ENCODE data around the gene CNTNAP5. TPM values are rescaled to one million over a fixed set of nuclear protein-coding genes. Genes with fewer than 3 reads are reported as not detected.

Gene CNTNAP5
- total and polyA plus RNA-seq, 2 of the 4 experiments (the other 2 are of a cell fraction) = not detected

DNA sequence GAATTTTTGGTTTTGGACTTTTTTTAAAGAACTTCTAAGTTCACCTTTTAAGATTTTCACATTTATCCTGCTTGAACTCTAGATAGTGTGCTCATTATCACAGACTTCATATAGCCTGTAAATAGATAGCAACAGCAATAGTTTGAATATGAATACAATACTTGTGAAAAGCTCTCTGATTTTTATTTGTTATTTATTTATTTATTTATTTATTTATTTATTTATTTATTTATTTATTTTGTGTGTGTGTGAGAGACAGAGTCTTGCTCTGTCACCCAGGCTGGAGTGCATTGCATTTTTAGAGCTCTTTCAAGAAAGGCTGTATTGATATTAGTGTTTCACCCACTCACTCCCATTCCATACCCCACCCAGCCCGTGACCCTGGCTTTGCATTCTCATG is 153.6 kb downstream of the CNTNAP5 start:
- BruUV-seq (replicated peaks) = no TSS peak
- TF ChIP-seq FOS (IDR thresholded peaks at IDR 0.05; ENCODE audit: low read depth, low read length) (no peak), RFX5 (IDR thresholded peaks at IDR 0.05; ENCODE audit: low read depth, low read length) (no peak), CHD1 (IDR thresholded peaks at IDR 0.05; ENCODE audit: low read depth, low read length) (no peak), RCOR1 (IDR thresholded peaks at IDR 0.05; ENCODE audit: insufficient replicate concordance, low read length) (no peak), MXI1 (IDR thresholded peaks at IDR 0.05; ENCODE audit: borderline replicate concordance, low read depth, low read length) (no peak), MAFK (IDR thresholded peaks at IDR 0.05; ENCODE audit: low read depth, low read length) (no peak), RAD21 (IDR thresholded peaks at IDR 0.05; ENCODE audit: low read length) (no peak), SMC3 (IDR thresholded peaks at IDR 0.05; ENCODE audit: low read depth, low read length) (no peak), CEBPB (IDR thresholded peaks at IDR 0.05; ENCODE audit: low read depth, low read length) (no peak)
- TF ChIP-seq, protein P1, sequence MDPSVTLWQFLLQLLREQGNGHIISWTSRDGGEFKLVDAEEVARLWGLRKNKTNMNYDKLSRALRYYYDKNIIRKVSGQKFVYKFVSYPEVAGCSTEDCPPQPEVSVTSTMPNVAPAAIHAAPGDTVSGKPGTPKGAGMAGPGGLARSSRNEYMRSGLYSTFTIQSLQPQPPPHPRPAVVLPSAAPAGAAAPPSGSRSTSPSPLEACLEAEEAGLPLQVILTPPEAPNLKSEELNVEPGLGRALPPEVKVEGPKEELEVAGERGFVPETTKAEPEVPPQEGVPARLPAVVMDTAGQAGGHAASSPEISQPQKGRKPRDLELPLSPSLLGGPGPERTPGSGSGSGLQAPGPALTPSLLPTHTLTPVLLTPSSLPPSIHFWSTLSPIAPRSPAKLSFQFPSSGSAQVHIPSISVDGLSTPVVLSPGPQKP (IDR thresholded peaks at IDR 0.05; ENCODE audit: borderline replicate concordance, low read depth, low read length) = no peak
- TF ChIP-seq, protein P2, sequence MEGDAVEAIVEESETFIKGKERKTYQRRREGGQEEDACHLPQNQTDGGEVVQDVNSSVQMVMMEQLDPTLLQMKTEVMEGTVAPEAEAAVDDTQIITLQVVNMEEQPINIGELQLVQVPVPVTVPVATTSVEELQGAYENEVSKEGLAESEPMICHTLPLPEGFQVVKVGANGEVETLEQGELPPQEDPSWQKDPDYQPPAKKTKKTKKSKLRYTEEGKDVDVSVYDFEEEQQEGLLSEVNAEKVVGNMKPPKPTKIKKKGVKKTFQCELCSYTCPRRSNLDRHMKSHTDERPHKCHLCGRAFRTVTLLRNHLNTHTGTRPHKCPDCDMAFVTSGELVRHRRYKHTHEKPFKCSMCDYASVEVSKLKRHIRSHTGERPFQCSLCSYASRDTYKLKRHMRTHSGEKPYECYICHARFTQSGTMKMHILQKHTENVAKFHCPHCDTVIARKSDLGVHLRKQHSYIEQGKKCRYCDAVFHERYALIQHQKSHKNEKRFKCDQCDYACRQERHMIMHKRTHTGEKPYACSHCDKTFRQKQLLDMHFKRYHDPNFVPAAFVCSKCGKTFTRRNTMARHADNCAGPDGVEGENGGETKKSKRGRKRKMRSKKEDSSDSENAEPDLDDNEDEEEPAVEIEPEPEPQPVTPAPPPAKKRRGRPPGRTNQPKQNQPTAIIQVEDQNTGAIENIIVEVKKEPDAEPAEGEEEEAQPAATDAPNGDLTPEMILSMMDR (conservative IDR thresholded peaks at IDR 0.05; ENCODE audit: low read depth, low read length) = no peak
- TF ChIP-seq, protein P3, sequence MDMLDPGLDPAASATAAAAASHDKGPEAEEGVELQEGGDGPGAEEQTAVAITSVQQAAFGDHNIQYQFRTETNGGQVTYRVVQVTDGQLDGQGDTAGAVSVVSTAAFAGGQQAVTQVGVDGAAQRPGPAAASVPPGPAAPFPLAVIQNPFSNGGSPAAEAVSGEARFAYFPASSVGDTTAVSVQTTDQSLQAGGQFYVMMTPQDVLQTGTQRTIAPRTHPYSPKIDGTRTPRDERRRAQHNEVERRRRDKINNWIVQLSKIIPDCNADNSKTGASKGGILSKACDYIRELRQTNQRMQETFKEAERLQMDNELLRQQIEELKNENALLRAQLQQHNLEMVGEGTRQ (IDR thresholded peaks at IDR 0.05; ENCODE audit: low read depth, low read length) = no peak
- Histone ChIP-seq H3K14ac (replicated peaks; ENCODE audit: low read depth, low read length) (no peak overlapping the region), H2BK120ac (ENCODE audit: low read depth, low read length) (no peak overlapping the region), H3K18ac (ENCODE audit: low read depth, low read length) (no peak overlapping the region), H3K27ac (ENCODE audit: insufficient read depth, low read length) (no peak overlapping the region), H3K4me2 (ENCODE audit: low read depth, low read length) (no peak overlapping the region), H4K8ac (ENCODE audit: low read depth in 2 of 2, low read length in 2 of 2) (no peak overlapping the region), H3K27me3 (ENCODE audit: control insufficient read depth, insufficient read depth, low read length) (no peaks in the 10 kb centered on the region), H2BK5ac (ENCODE audit: low read depth, low read length, poor library complexity, severe bottlenecking) (no peak overlapping the region), H2BK20ac (ENCODE audit: low read depth, low read length) (no peak overlapping the region), H4K5ac (ENCODE audit: low read depth, low read length) (no peak overlapping the region), H3K9me1 (ENCODE audit: insufficient read depth, low read length) (no peaks in the 10 kb centered on the region), H3K4ac (ENCODE audit: low read depth, low read length) (no peak overlapping the region), H2AK9ac (replicated peaks; ENCODE audit: low read depth, low read length, poor library complexity) (no peak overlapping the region), H3K4me3 (ENCODE audit: insufficient read depth, low read depth, low read length) (no peak overlapping the region), H3K9me3 (ENCODE audit: control insufficient read depth, insufficient read depth, low read length) (no peaks in the 10 kb centered on the region), H4K91ac (ENCODE audit: insufficient read depth, low read depth, low read length) (no peak overlapping the region), H4K20me1 (ENCODE audit: insufficient read depth, low read length) (no peaks in the 10 kb centered on the region), H3K56ac (ENCODE audit: extremely low read depth, insufficient read depth, low read length) (no peak overlapping the region), H2AK5ac (ENCODE audit: low read depth, low read length) (no peak overlapping the region), H2AFZ (replicated peaks; ENCODE audit: low read length, poor library complexity) (no peak overlapping the region), H2BK15ac (ENCODE audit: low read depth, low read length) (no peak overlapping the region), H3K23ac (ENCODE audit: low read depth, low read length) (no peak overlapping the region), H3K9ac (ENCODE audit: low read depth, low read length) (no peak overlapping the region), H3K4me1 (ENCODE audit: control insufficient read depth, insufficient read depth, low read length) (no peaks in the 10 kb centered on the region), H3K36me3 (ENCODE audit: control insufficient read depth, insufficient read depth, low read length) (no peaks in the 10 kb centered on the region), H3K79me1 (ENCODE audit: low read depth in 1 of 2, low read length in 2 of 2) (no peaks in the 10 kb centered on the region)
- ChIA-PET POLR2A (ENCODE audit: unreplicated experiment) (no interaction called here), CTCF (no interaction called here)
- WGBS, 2 experiments (ENCODE audit: extremely low coverage in 2 of 2, insufficient read length in 1 of 2) = no CpG with 5 or more reads among the region's 1 CpG
- DNase-seq (no peak), ATAC-seq (ENCODE audit: low read depth) (no peak)
- intact Hi-C loops (cut with micrococcal nuclease) (no loop called here), in situ Hi-C loops (cut with MboI; ENCODE audit: low sequenced_read_pairs) (no loop called here), dilution Hi-C loops (cut with HindIII; ENCODE audit: low sequenced_read_pairs, unreplicated experiment) (no loop called here)

Data from IMR-90 (cell line).